IMR-90 (cell line): ENCODE measurements around the gene MSI2. TPM values are rescaled to one million over a fixed set of nuclear protein-coding genes. Genes with fewer than 3 reads are reported as not detected.

Source experiments
- ATAC-seq: fragments of 200-7000 bp; cut with Tn5 transposase; 2 replicates; pipeline ENCODE4 v1.9.1; 2020; ENCODE audit warnings: low read depth, mild to moderate bottlenecking, moderate library complexity
- BruUV-seq: library from RNA; stranded (reverse); fragments of 400-500 nt; replicated peaks from 2 replicates; lab custom pipeline; 2021; lab: Mats Ljungman, UMichigan
- CTCF ChIA-PET: fragments of 300-600 bp; formaldehyde crosslinking; extraction: SDS; loops from one replicate; lab custom pipeline; 2021; ENCODE audit warnings: antibody characterized with exemption; lab: Yijun Ruan, JAX
- POLR2A ChIA-PET: fragments of 300-600 bp; sonication (Branson Sonifier 250); formaldehyde crosslinking; loops from one replicate; lab custom pipeline; 2022; ENCODE audit warnings: antibody characterized with exemption; ENCODE audit not compliant: unreplicated experiment; lab: Charles Lee
- DNase-seq: peaks from one replicate; pipeline ENCODE4 v3.0.0; 2013
- H2AFZ ChIP-seq: replicated peaks from 2 replicates; pipeline ENCODE3; 2013; ENCODE audit warnings: low read length, mild to moderate bottlenecking; ENCODE audit not compliant: poor library complexity
- H2AK5ac ChIP-seq: 2 replicates; pipeline ENCODE4 v1.6.1; 2013; ENCODE audit warnings: low read depth, low read length, inconsistent platforms
- H2AK9ac ChIP-seq: replicated peaks from 2 replicates; pipeline ENCODE3; 2013; ENCODE audit warnings: mild to moderate bottlenecking, low read depth, low read length, moderate library complexity; ENCODE audit not compliant: poor library complexity
- H2BK120ac ChIP-seq: 2 replicates; pipeline ENCODE4 v1.6.1; 2013; ENCODE audit warnings: low read depth, low read length, inconsistent platforms
- H2BK15ac ChIP-seq: 3 replicates; pipeline ENCODE4 v1.6.1; 2013; ENCODE audit warnings: low read depth, low read length, inconsistent platforms
- H2BK20ac ChIP-seq: 2 replicates; pipeline ENCODE4 v1.6.1; 2013; ENCODE audit warnings: low read depth, mild to moderate bottlenecking, inconsistent platforms, low read length, moderate library complexity
- H2BK5ac ChIP-seq: 2 replicates; pipeline ENCODE4 v1.6.1; 2013; ENCODE audit warnings: mild to moderate bottlenecking, low read depth, low read length, inconsistent platforms; ENCODE audit not compliant: poor library complexity, severe bottlenecking
- H3K14ac ChIP-seq: replicated peaks from 2 replicates; pipeline ENCODE4 v1.6.1; 2013; ENCODE audit warnings: low read depth, low read length, inconsistent platforms
- H3K18ac ChIP-seq: 2 replicates; pipeline ENCODE4 v1.6.1; 2013; ENCODE audit warnings: low read depth, low read length, control low read depth
- H3K23ac ChIP-seq: 2 replicates; pipeline ENCODE4 v1.6.1; 2013; ENCODE audit warnings: low read depth, low read length, inconsistent platforms
- H3K27ac ChIP-seq: 2 replicates; pipeline ENCODE4 v1.5.1; 2013; ENCODE audit warnings: mild to moderate bottlenecking, control low read depth, low read length; ENCODE audit not compliant: insufficient read depth
- H3K27me3 ChIP-seq: 2 replicates; pipeline ENCODE4 v1.6.1; 2013; ENCODE audit warnings: low read length; ENCODE audit not compliant: control insufficient read depth, insufficient read depth
- H3K36me3 ChIP-seq: 2 replicates; pipeline ENCODE4 v1.6.1; 2013; ENCODE audit warnings: low read length, mixed read lengths; ENCODE audit not compliant: control insufficient read depth, insufficient read depth
- H3K4ac ChIP-seq: 2 replicates; pipeline ENCODE4 v1.6.1; 2013; ENCODE audit warnings: low read depth, low read length, inconsistent platforms
- H3K4me1 ChIP-seq: 2 replicates; pipeline ENCODE4 v1.6.1; 2013; ENCODE audit warnings: low read length, mixed read lengths; ENCODE audit not compliant: control insufficient read depth, insufficient read depth
- H3K4me2 ChIP-seq: 2 replicates; pipeline ENCODE4 v1.6.1; 2013; ENCODE audit warnings: low read depth, mild to moderate bottlenecking, control low read depth, low read length, moderate library complexity
- H3K4me3 ChIP-seq: 2 replicates; pipeline ENCODE4 v1.5.1; 2013; ENCODE audit warnings: low read depth, mild to moderate bottlenecking, control low read depth, low read length, moderate library complexity; ENCODE audit not compliant: insufficient read depth
- H3K56ac ChIP-seq: 2 replicates; pipeline ENCODE4 v1.6.1; 2013; ENCODE audit warnings: low read length, inconsistent platforms; ENCODE audit not compliant: insufficient read depth; ENCODE audit errors: extremely low read depth
- H3K79me1 ChIP-seq, 2 experiments: 2 replicates each; pipeline ENCODE4 v1.6.1; 2013; ENCODE audit warnings: low read length in 2 of 2, inconsistent platforms in 1 of 2, low read depth in 1 of 2
- H3K9ac ChIP-seq: 2 replicates; pipeline ENCODE4 v1.6.1; 2013; ENCODE audit warnings: low read depth, low read length, control low read depth
- H3K9me1 ChIP-seq: 2 replicates; pipeline ENCODE4 v1.6.1; 2013; ENCODE audit warnings: low read length, inconsistent platforms; ENCODE audit not compliant: insufficient read depth
- H3K9me3 ChIP-seq: 2 replicates; pipeline ENCODE4 v1.6.1; 2013; ENCODE audit warnings: low read length; ENCODE audit not compliant: control insufficient read depth, insufficient read depth
- H4K20me1 ChIP-seq: 2 replicates; pipeline ENCODE4 v1.6.1; 2013; ENCODE audit warnings: low read length, inconsistent platforms; ENCODE audit not compliant: insufficient read depth
- H4K5ac ChIP-seq: 2 replicates; pipeline ENCODE4 v1.6.1; 2013; ENCODE audit warnings: mild to moderate bottlenecking, low read depth, low read length, control low read depth
- H4K8ac ChIP-seq, 2 experiments: 2 replicates each; pipeline ENCODE4 v1.6.1; 2013; ENCODE audit warnings: low read depth in 2 of 2, low read length in 2 of 2, control low read depth in 1 of 2, inconsistent platforms in 1 of 2
- H4K91ac ChIP-seq: 2 replicates; pipeline ENCODE4 v1.6.1; 2013; ENCODE audit warnings: low read depth, low read length, inconsistent platforms; ENCODE audit not compliant: insufficient read depth
- CHD1 ChIP-seq: IDR thresholded peaks from 2 replicates; pipeline ENCODE4 v1.6.1; 2012; ENCODE audit warnings: low read depth, low read length, improper control_type of control experiment
- CTCF ChIP-seq: conservative IDR thresholded peaks from 2 replicates; pipeline ENCODE4 v1.5.1; 2012; ENCODE audit warnings: mild to moderate bottlenecking, low read depth, low read length, improper control_type of control experiment
- MAFK ChIP-seq: IDR thresholded peaks from 2 replicates; pipeline ENCODE4 v1.6.1; 2012; ENCODE audit warnings: low read depth, low read length, improper control_type of control experiment
- NFE2L2 ChIP-seq: fragments of 150-350 bp; IDR thresholded peaks from 2 replicates; pipeline ENCODE4 v1.6.1; 2016; ENCODE audit warnings: low read depth, mild to moderate bottlenecking, low read length
- POLR2A ChIP-seq: IDR thresholded peaks from 2 replicates; pipeline ENCODE4 v1.6.1; 2012; ENCODE audit warnings: mild to moderate bottlenecking, low read depth, low read length
- RFX5 ChIP-seq: IDR thresholded peaks from 2 replicates; pipeline ENCODE4 v1.8.0; 2012; ENCODE audit warnings: low read depth, mild to moderate bottlenecking, low read length, moderate library complexity
- SMC3 ChIP-seq: fragments of 150-350 bp; IDR thresholded peaks from 2 replicates; pipeline ENCODE4 v1.6.1; 2016; ENCODE audit warnings: low read depth, mild to moderate bottlenecking, antibody characterized with exemption, low read length, moderate library complexity
- USF2 ChIP-seq: fragments of 150-350 bp; IDR thresholded peaks from 2 replicates; pipeline ENCODE4 v1.6.1; 2017; ENCODE audit warnings: mild to moderate bottlenecking, antibody characterized with exemption, low read length, low read depth
- WGBS, 2 experiments: methylation state at CpG; one replicate each; pipeline versions ENCODE4 v1.1.5 to v1.1.7; 2013; ENCODE audit warnings: missing lambda C conversion rate in 2 of 2; ENCODE audit not compliant: insufficient read length in 1 of 2; ENCODE audit errors: extremely low coverage in 2 of 2; 5-methylcytosine and 5-hydroxymethylcytosine counted together
- dilution Hi-C: fragments of 300-500 bp; cut with HindIII; formaldehyde crosslinking; loops from one replicate; pipeline ENCODE4 v1.14.3; 2018; ENCODE audit warnings: low sequenced_read_pairs; ENCODE audit not compliant: unreplicated experiment
- in situ Hi-C: fragments of 300-500 bp; cut with MboI; formaldehyde crosslinking; loops from 3 replicates; pipeline ENCODE4 v1.14.3; 2019; ENCODE audit warnings: low sequenced_read_pairs, inconsistent platforms, mixed read lengths
- intact Hi-C: fragments of 100-400 bp; cut with micrococcal nuclease; formaldehyde crosslinking; loops from 2 replicates; pipeline ENCODE4 v1.10.0; 2022
- polyA plus RNA-seq, 3 experiments: library from polyadenylated mRNA; depleted of rRNA; stranded (reverse); fragments of >200 nt; gene quantifications; 2 replicates each; pipeline ENCODE4 v1.2.3, GENCODE V29; 2012; ENCODE audit warnings: low replicate concordance in 1 of 3
- total RNA-seq: library from RNA; depleted of rRNA; stranded (reverse); fragments of >200 nt; gene quantifications from 2 replicates; pipeline ENCODE4 v1.2.3, GENCODE V29; 2012

The MSI2 gene
- total and polyA plus RNA-seq, 2 of the 4 experiments (the other 2 are of a cell fraction): 13.0 to 16.0 TPM

- H3K4me3 ChIP-seq: no peak overlapping the region
- H3K4ac ChIP-seq: no peak overlapping the region
- no peak overlapping the region for H3K23ac ChIP-seq
- DNase-seq (no peak), ATAC-seq (no peak)
- H2BK20ac ChIP-seq: no peak overlapping the region
- H2AK5ac ChIP-seq: no peak overlapping the region
- TF ChIP-seq NFE2L2: no peak
- TF ChIP-seq SMC3: no peak
- TF ChIP-seq CHD1: no peak
- TF ChIP-seq MAFK: no peak
- TF ChIP-seq RFX5: no peak
- no peak for TF ChIP-seq CTCF
- TF ChIP-seq POLR2A: no peak
- TF ChIP-seq USF2: no peak
- BruUV-seq: no TSS peak
- no peaks in the 10 kb centered on the region for H3K9me3 ChIP-seq
- no peak overlapping the region for H3K18ac ChIP-seq
- no peak overlapping the region for H2AK9ac ChIP-seq
- no peaks in the 10 kb centered on the region for H4K20me1 ChIP-seq
- ChIA-PET CTCF (no interaction called here), POLR2A (no interaction called here)
- no peak overlapping the region for H2BK15ac ChIP-seq
- peaks cover 6% of the 10 kb centered on the region for H3K36me3 ChIP-seq
- H4K8ac ChIP-seq: no peak overlapping the region
- no peak overlapping the region for H2BK120ac ChIP-seq
- WGBS, 2 experiments: 90% methylated on average over 2 of the region's 6 CpGs; no CpG with 5 or more reads in 1 of the 2 experiments
- intact Hi-C loops: loop anchor here (10.0 kb wide), 1 partner anchor 437 kb away; no protein-coding TSS in a partner anchor
- no peak overlapping the region for H4K5ac ChIP-seq
- no peak overlapping the region for H3K9ac ChIP-seq
- no peaks in the 10 kb centered on the region for H3K27me3 ChIP-seq
- no peak overlapping the region for H3K27ac ChIP-seq
- no peak overlapping the region for H3K4me2 ChIP-seq
- in situ Hi-C loops: no loop called here
- no peak overlapping the region for H2BK5ac ChIP-seq
- no peaks in the 10 kb centered on the region; the same call in 1 of the 2 replicates for H3K9me1 ChIP-seq
- no peaks in the 10 kb centered on the region for H3K4me1 ChIP-seq
- H3K56ac ChIP-seq: no peak overlapping the region
- no peak overlapping the region for H3K14ac ChIP-seq
- dilution Hi-C loops: no loop called here
- no peaks in the 10 kb centered on the region for H3K79me1 ChIP-seq
- H4K91ac ChIP-seq: no peak overlapping the region
- no peak overlapping the region for H2AFZ ChIP-seq
Measured at GRCh38 chr17:57677858-57678257, 421.5 kb downstream of the MSI2 start.
